ENCODE measurements around the gene PTK7.
"Not testable (repeated sequence)": the region's sequence is repeated elsewhere in the genome, so short reads cannot be mapped to it uniquely, and the experiment has no call there.

PTK7 gene

GRCh38 chr6:43088654-43089056, 12.5 kb downstream of the PTK7 start:
- DNase-seq: no peak

DNA sequence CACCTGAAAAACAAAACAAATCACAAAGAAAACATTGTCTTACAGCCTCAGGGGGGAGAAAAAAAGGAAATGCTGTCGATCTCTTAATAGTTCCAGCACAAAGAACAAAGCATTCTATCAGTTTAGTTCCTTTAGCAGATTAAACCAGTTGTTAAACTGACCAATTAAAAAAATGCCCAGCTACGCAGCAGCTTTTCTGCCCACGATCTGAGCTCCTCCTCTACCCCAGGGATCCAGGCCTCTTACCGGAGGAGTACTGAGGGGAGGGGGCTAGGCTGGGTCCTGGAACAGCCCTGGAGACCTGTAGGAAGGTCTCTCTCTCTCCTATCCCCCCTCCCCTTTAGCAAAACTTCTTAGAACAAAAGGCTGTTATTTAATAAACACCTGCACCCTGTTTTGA, 13.4 kb downstream of the PTK7 start:
- no peak for DNase-seq

DNA sequence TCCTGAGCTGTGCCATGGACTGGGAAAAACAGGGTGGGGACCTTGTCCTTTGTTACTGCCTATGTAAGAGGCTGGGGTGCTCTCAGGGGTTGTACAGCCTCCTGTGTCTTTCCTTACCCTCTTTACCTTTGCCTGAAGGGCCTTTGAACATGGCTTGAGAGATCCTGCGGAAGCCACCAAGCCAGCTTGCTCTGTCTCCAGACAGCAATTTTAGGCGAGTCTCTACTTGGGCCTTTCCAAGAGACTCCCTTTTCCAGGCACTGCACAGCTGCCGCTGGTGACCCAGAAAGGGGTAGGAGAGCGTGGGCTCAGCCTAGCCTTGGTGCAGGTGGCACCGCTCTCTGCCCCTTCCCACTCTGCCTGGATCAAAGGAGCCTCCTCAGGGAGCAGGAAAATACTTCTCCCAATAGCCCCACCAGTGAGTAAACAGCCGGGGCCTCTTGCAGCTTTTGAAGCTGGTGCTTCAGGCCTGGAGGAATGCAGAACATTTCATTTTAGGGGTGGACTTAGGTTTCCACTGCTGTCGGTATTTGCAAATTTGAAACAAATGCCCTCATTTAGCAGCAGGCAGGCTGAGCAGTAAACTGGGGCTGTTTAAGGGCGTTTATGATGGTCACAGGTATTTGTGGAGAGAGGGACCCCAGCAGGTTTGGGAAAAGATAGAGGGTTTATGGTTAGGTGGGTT, 13.9 kb downstream of the PTK7 start:
- no peak for DNase-seq

DNA sequence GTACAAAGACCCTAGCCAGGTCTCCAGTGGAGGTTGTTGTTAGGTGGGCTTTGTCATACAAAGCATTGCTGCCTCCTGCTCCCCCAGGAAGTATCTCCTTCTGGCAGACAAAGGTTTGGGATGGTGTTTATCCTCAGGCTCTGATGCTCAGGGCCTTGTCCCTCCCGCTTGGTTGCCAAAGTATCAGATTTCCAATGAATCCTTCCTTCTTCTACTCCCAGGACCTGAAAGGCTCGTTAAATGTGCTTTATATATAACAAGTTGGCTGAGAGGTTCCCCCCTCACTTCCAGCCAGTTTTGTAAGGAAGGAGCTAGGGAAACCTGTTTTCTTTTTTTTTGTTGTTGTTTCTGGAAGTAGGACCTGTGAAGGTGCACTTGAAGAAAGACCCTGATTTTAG, 14.4 kb downstream of the PTK7 start:
- no peak for DNase-seq

DNA sequence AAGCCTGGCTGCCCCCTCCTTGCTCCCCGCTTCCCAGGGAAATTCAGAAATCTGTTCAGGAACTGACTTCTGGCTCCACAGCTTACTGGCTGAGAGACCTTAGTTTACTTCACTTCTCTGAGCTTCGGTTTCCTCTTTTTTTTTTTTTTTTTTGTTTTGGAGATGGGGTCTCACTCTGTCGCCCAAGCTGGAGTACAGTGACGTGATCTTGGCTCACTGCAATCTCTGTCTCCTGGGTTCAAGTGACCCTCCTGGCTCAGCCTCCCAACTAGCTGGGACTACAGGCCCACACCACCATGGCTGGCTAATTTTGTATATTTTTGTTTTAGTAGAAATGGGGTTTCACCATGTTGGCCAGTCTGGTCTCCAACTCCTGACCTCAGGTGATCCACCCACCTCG, 14.9 kb downstream of the PTK7 start:
- DNase-seq: no peak

DNA sequence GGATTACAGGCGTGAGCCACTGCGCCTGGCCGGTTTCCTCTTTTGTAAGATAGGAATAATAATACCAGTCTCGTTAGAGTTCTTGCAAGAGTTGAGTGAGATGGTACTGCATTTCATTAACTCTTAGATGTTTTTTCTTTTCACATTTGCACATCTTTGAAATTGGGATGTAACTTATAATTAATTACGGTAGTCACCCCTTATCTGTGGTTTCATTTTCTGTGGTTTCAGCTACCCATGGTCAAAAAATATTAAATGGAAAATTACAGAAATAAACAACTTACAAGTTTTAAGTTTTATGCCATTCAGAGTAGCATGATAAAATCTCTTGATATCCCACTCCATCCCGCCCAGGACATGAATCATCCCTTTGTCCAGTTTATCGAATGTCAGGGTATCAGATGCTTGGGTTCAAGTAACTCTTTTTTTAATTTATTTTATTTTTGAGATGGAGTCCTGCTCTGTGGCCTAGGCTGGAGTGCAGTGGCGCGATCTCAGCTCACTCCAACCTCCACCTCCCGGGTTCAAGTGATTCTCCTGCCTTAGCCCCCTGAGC, 15.4 kb downstream of the PTK7 start:
- DNase-seq: no peak

DNA sequence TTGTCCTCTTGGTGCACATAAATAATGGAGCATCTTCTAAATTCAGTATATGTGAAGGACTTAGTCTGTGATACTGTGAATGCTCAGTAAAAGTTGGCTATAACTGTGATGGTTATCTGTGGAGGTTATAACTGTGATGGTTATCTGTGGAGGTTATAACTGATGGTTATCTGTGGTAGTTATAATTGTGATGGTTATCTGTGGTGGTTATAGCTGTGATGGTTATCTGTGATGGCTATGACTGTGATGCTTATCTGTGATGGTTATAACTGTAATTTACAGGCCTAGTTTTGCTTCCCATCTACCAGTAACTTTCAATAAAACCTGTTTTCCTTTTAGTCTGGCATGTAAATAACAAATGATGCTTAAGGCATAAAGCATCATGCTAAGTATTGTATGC, 16.5 kb downstream of the PTK7 start:
- no peak for DNase-seq

DNA sequence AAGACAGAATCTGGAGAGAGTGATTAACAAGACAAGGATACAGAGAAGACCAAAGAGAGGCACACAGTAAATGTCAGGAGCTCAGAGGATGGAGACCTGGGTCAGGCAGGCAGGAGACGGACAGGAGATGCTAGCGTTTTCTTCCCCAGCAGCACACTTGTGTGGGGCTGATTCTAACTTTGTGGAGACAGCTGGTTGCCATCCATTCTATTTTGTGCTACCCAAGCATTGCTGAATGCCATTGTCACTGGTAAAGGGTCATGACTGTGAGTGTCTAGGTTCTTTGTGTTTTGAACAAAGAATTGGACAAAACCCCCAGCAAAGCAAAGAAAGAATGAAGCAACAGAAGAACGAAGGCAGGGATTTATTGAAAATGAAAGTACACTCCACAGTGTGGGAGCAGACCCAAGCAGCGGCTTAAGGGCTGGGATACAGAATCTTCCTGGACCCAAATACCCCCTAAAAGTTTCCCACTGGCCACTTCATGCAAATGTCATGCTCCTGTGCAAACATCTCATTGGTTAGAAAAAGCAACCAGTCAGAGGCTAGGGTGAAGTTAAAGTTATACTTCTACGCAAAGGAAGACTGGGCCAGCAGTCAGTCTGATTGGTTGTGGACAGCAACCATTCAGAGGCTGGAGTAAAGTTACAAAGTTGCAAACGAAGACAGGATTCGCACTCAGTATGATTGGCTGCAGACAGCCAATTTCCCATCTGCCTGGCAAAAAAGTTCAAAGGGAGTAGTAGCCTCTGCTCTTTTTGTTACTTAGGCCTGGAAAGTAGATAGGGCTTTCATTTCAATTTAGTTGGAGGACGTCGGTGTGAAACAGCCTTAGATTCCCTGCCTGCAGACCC, 17.5 kb downstream of the PTK7 start:
- DNase-seq: no peak

DNA sequence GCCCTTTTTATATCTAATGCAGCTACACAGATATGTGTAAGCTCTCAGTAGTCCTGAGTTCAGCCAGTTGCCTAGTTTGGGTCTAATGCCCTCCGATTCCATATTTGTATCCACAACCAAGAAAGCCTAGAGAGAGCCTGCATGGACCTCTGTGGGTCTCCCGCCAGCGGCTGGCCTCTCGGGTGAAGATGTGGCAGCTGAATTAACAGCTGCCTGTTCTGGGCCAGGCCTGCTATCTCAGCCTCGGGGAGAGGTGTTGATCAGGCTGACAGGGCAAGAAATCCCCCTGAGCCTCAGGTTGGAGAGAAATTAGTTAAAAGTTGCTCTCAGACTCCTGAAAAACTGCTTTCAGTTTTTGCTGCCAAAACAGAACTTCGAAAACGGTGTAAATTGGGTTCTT, 19.8 kb downstream of the PTK7 start:
- no peak for DNase-seq

- no peak for DNase-seq
Observed at GRCh38 chr6:43096451-43097097, 20.5 kb downstream of the PTK7 start.

- DNase-seq: no peak
Observed at GRCh38 chr6:43097098-43097489, 21.0 kb downstream of the PTK7 start.

- DNase-seq: no peak
Observed at GRCh38 chr6:43097502-43097901, 21.4 kb downstream of the PTK7 start.

DNA sequence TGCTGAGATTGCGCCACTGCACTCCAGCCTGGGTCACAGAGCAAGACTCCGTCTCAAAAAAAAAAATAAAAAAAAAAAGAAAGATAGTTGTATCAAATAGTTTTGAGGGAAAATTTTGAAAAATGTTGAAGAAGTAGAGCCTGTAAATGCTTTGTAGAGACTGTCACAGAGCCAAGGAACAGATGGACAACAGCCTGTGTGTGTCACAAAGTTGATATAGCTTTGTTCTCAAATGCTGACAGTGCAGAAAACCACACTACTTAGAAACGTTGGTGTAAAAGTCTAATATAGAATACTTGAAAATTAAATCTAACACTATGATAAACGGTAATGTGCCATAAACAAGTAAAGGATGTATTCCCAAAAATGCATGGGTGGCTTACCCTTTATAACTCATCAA, 25.4 kb downstream of the PTK7 start:
- DNase-seq: no peak

- no peak for DNase-seq
Observed at GRCh38 chr6:43103253-43103876, 27.3 kb downstream of the PTK7 start.

GRCh38 chr6:43105538-43106222, 29.6 kb downstream of the PTK7 start:
- no peak for DNase-seq

DNA sequence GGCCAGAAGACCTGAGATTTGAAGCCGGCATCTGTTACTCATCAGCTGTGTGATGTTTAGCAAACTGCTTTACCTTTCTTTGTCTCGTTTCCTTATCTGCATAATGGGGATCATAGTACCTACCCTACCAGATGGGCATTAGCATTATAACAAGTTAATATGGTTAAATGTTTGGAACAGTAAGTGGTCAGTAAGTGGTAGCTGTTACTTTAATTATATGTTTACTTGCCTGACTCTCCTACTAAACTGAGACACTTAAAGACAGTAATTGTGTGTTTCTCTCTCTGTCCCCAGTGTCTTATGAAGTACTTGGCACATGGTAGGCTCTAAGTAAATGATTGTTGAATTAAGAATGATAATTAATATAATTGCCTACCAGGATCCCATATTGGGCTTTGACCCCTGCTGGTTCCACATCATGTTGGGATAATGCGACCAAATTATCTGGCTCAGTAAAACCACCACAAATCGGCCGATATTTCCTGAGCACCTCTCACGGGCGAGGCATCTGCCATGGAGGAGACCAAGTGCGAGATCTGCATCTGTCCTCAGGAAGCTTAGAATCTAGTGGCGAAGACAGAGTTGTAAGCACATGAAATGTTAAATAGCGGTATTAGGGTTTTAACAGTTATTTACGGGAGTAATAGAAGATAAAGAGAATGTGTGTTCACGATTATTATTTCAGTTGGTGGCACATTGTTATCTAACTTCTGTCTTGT, 31.4 kb downstream of the PTK7 start:
- DNase-seq: no peak

GRCh38 chr6:43113431-43114260, 37.5 kb downstream of the PTK7 start:
- no peak for DNase-seq

DNA sequence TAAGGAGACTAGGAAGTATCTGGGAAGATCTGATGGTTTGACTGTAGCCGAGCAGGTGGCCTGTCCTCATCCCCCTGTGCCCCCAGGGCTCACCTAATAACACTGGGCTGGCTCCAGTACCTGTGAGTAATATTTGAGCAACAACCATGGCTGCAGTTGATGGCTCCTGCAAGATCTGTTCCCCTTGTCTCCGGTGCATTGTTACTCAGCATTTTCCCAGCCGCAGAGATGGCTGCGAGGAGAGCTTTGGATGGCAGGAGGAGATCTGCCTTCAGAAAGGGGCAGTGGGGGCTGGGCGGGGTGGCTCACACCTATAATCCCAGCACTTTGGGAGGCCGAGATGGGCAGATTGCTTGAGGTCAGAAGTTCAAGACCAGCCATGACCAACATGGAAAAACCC, 39.3 kb downstream of the PTK7 start:
- no peak for DNase-seq

- not testable (repeated sequence) for DNase-seq
Observed at GRCh38 chr6:43117466-43117865, 41.4 kb downstream of the PTK7 start.

- no peak for DNase-seq
Observed at GRCh38 chr6:43119482-43119881, 43.4 kb downstream of the PTK7 start.
